ENCODE data around the gene RBM33.

- TF ChIP-seq CTCF (IDR thresholded peaks at IDR 0.05) (no peak), POLR2A (IDR thresholded peaks at IDR 0.05) (no peak)
These were observed 33.7 kb upstream of the RBM33 start for GRCh38 chr7:155610633-155611193.
